DOHH2 (cell line): Measurements from ENCODE around the gene ANKRD33B.

Experiments used
- CTCF ChIP-seq: fragments of 200-600 bp; sonication (generic); IDR thresholded peaks from one replicate; pipeline ENCODE4 v1.5.1; 2014; ENCODE audit warnings: antibody characterized with exemption, mild to moderate bottlenecking, low read depth, low read length; ENCODE audit not compliant: poor library complexity, severe bottlenecking
- EZH2phosphoT487 ChIP-seq: fragments of 200-600 bp; sonication (generic); IDR thresholded peaks from 2 replicates; pipeline ENCODE4 v1.6.1; 2017; ENCODE audit warnings: borderline replicate concordance, mild to moderate bottlenecking, antibody characterized with exemption, low read length, moderate library complexity, mixed read lengths

DNA sequence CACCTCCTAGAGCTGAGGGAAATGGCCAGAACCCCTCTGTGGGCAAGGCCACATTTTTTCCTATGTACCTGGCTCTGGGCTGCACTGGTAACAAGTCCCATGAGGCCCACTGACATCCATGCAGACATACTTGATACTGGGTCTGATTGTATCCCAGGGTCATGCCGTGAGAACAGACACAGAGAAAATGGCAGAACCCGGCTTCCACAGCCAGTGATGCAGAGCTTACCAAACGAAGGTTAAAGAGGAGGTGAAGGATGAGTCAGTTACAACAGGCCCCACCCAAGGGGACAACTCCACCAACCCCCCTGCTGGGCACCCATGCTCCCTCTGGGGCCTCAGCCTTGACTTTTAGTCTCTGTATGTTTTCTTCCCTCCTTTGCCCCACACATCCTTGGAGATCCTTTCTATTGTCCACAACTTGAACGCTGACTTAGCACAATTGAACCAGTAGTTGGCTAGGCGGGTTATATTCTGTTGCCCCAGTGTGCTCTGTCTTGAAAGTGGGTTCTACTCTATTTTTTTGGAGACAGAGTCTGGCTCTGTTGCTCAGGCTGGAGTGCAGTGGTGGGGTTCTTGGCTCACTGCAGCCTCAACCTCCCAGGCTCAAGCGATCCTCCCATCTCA lies 103.7 kb downstream of the ANKRD33B start:
- TF ChIP-seq CTCF (no peak), EZH2phosphoT487 (no peak)
